Suprapubic skin (tissue), 4 donors: Measurements from ENCODE around the gene SPECC1L.

Experiments
- POLR2A ChIP-seq, 2 donors: fragments of 450-650 bp; IDR thresholded peaks; one replicate each; pipeline ENCODE4 v1.6.1; 2017; ENCODE audit warnings: antibody characterized with exemption in 2 of 2, mild to moderate bottlenecking in 2 of 2, moderate library complexity in 2 of 2
- POLR2AphosphoS5 ChIP-seq, 3 donors: sonication (generic); formaldehyde crosslinking; IDR thresholded peaks; one replicate each; pipeline ENCODE4 v1.6.1; 2017; ENCODE audit warnings: antibody characterized with exemption in 3 of 3

DNA sequence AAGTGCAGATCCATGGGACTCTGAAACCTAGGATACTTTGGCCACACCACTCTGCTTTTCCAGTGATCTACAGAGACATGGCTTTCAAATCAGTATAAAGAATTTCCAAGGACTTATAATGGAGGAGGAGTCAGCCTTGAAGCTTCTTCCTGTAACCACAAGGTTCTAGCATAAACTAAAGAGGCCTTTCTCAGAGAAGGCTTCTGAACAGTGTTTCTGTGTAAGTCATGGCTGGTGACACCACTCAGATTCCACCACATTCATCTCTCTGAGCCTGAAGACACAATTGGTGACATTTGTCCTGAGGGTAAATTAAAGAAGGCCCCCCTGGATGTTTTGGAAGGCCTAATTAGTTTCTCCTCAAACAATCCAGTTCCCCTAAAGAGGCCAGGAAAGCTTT lies 127.8 kb downstream of the SPECC1L start:
- TF ChIP-seq POLR2AphosphoS5 (IDR thresholded peaks at IDR 0.05) (no peak), POLR2A (IDR thresholded peaks at IDR 0.05) (no peak)
